Naive B cell (primary cell): ENCODE results near the gene WDR90. TPM values are rescaled to one million over a fixed set of nuclear protein-coding genes. Genes with fewer than 3 reads are reported as not detected.

Experiments
- ATAC-seq, 2 donors: fragments of 150-1000 bp; cut with Tn5 transposase; 2 replicates each; pipeline ENCODE4 v1.10.0; 2021; ENCODE audit warnings: low read depth in 2 of 2, mild to moderate bottlenecking in 2 of 2, moderate library complexity in 2 of 2
- DNase-seq: peaks from one replicate; pipeline ENCODE4 v3.0.0; 2022
- H3K27ac Mint-ChIP-seq, 6 donors: one replicate each; pipeline ENCODE4 v1.8.0; 2020 to 2022; ENCODE audit warnings: mild to moderate bottlenecking in 6 of 6, mixed read lengths in 6 of 6, moderate library complexity in 5 of 6, inconsistent platforms in 2 of 6
- H3K27me3 Mint-ChIP-seq, 3 donors: one replicate each; pipeline ENCODE4 v1.8.0; 2021 to 2022; ENCODE audit warnings: mixed read lengths in 3 of 3, mild to moderate bottlenecking in 1 of 3
- H3K36me3 Mint-ChIP-seq, 2 donors: one replicate each; pipeline ENCODE4 v1.8.0; 2020 to 2022; ENCODE audit warnings: mixed read lengths in 2 of 2, inconsistent platforms in 1 of 2, mild to moderate bottlenecking in 1 of 2
- H3K4me1 Mint-ChIP-seq, 3 donors: one replicate each; pipeline ENCODE4 v1.8.0; 2020 to 2022; ENCODE audit warnings: mixed read lengths in 3 of 3, inconsistent platforms in 1 of 3, mild to moderate bottlenecking in 1 of 3, moderate library complexity in 1 of 3
- H3K4me3 Mint-ChIP-seq, 8 donors: one replicate each; pipeline ENCODE4 v1.8.0; 2020 to 2022; ENCODE audit warnings: mild to moderate bottlenecking in 8 of 8, mixed read lengths in 8 of 8, moderate library complexity in 8 of 8, inconsistent platforms in 2 of 8
- H3K9me3 Mint-ChIP-seq, 7 donors: one replicate each; pipeline ENCODE4 v1.8.0; 2020 to 2022; ENCODE audit warnings: mixed read lengths in 7 of 7, mild to moderate bottlenecking in 5 of 7, inconsistent platforms in 2 of 7, moderate library complexity in 1 of 7
- polyA plus RNA-seq, 6 donors: library from polyadenylated mRNA; unstranded; fragments of 300-500 nt; fragmentation: Illumina TruSeq; gene quantifications; one replicate each; pipeline ENCODE4 v1.2.3, GENCODE V29; 2021; ENCODE audit warnings: low read depth in 6 of 6

WDR90 gene
- polyA plus RNA-seq, 6 donors from 2014 or later, result 0.75 to 2.3 (median 0.90) TPM; not detected in 1

GRCh38 chr16:674968-675883, 26.1 kb downstream of the WDR90 start, which contains the start of gene RHBDL1:
RHBDL1 (plus strand) TSS chr16:675671; CDS start chr16:675791, 120 bp downstream.
- peak within 1 kb of the TSS in 4 of 8 donors; percentile 15 to 63 (median 58) for H3K4me3 Mint-ChIP-seq
- H3K27me3 Mint-ChIP-seq, result peaks cover 0 to 18% (median 8%) of the 10 kb centered on the region in 3 donors
- H3K27ac Mint-ChIP-seq, result peak within 1 kb of the TSS in 1 of 6 donors; percentile 66
- DNase-seq (no peak), ATAC-seq (no peak)
- no peaks in the 10 kb centered on the region for H3K9me3 Mint-ChIP-seq
- H3K4me1 Mint-ChIP-seq, result peaks cover 8 to 11% (median 9%) of the 10 kb centered on the region in 3 donors
- no peaks in the 10 kb centered on the region for H3K36me3 Mint-ChIP-seq

DNA sequence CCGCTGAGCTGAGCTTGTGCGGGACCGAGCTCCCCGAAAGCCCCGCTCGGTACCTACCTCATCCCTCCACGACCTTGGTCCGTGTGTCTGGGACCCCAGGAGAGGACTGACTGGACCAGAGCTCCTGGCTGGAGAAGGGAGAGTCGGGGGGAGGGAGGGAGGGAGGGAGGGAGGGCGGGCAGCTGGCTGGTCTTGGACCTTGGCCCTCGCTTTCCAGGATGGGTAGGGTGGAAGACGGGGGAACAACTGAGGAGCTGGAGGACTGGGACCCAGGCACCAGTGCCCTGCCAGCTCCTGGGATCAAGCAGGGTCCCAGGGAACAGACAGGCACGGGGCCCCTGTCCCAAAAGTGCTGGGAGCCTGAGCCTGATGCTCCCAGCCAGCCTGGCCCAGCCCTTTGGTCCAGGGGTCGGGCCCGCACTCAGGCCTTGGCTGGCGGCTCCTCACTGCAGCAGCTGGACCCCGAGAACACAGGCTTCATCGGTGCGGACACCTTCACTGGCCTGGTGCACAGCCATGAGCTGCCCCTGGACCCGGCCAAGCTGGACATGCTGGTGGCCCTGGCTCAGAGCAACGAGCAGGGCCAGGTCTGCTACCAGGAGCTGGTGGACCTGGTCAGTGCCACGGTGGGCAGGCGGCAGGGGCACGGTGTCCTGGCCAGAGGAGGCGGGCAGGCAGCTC, 26.9 kb downstream of the WDR90 start:
- Mint-ChIP-seq H3K27ac (no peak overlapping the region), H3K4me3 (no peak overlapping the region), H3K9me3 (no peaks in the 10 kb centered on the region), H3K36me3 (no peaks in the 10 kb centered on the region), H3K4me1 (peaks cover 9 to 14% (median 9%) of the 10 kb centered on the region in 3 donors), H3K27me3 (peaks cover 0 to 18% (median 8%) of the 10 kb centered on the region in 3 donors)
- DNase-seq, result no peak
- ATAC-seq, result no peak

DNA sequence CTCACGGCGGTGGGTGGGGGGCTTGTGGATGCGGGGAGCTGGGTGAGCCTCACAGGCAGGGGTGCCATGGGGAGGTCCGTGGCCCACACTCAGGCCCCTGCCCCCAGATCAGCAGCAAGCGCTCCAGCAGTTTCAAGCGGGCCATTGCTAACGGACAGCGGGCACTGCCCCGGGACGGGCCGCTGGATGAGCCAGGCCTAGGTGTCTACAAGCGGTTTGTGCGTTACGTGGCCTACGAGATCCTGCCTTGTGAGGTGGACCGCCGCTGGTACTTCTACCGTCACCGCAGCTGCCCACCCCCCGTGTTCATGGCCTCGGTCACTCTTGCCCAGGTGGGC, 27.4 kb downstream of the WDR90 start:
- no peak overlapping the region for H3K27ac Mint-ChIP-seq
- H3K9me3 Mint-ChIP-seq, result no peaks in the 10 kb centered on the region
- ATAC-seq (no peak), DNase-seq (no peak)
- H3K36me3 Mint-ChIP-seq, result no peaks in the 10 kb centered on the region
- peaks cover 9 to 19% (median 14%) of the 10 kb centered on the region in 3 donors for H3K4me1 Mint-ChIP-seq
- H3K27me3 Mint-ChIP-seq, result peaks cover 0 to 18% (median 8%) of the 10 kb centered on the region in 3 donors
- H3K4me3 Mint-ChIP-seq, result no peak overlapping the region

DNA sequence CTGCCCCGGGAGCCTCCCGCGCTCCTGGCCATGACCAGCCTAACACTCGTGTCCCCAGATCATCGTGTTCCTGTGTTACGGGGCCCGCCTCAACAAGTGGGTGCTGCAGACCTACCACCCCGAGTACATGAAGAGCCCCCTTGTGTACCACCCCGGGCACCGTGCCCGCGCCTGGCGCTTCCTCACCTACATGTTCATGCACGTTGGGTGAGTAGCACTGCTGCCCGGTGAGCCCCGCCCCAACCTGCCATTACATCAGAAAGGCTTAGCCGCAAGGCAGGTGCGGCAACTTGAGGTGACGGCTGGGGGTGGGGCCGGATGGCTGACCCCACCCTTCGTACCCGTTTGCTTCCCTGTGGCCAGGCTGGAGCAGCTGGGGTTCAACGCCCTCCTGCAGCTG, 27.7 kb downstream of the WDR90 start:
- H3K36me3 Mint-ChIP-seq, result no peaks in the 10 kb centered on the region
- no peak overlapping the region for H3K4me3 Mint-ChIP-seq
- ATAC-seq (no peak), DNase-seq (no peak)
- H3K4me1 Mint-ChIP-seq, result peaks cover 9 to 23% (median 18%) of the 10 kb centered on the region in 3 donors
- H3K27ac Mint-ChIP-seq, result no peak overlapping the region
- peaks cover 0 to 18% (median 8%) of the 10 kb centered on the region in 3 donors for H3K27me3 Mint-ChIP-seq
- no peaks in the 10 kb centered on the region for H3K9me3 Mint-ChIP-seq

DNA sequence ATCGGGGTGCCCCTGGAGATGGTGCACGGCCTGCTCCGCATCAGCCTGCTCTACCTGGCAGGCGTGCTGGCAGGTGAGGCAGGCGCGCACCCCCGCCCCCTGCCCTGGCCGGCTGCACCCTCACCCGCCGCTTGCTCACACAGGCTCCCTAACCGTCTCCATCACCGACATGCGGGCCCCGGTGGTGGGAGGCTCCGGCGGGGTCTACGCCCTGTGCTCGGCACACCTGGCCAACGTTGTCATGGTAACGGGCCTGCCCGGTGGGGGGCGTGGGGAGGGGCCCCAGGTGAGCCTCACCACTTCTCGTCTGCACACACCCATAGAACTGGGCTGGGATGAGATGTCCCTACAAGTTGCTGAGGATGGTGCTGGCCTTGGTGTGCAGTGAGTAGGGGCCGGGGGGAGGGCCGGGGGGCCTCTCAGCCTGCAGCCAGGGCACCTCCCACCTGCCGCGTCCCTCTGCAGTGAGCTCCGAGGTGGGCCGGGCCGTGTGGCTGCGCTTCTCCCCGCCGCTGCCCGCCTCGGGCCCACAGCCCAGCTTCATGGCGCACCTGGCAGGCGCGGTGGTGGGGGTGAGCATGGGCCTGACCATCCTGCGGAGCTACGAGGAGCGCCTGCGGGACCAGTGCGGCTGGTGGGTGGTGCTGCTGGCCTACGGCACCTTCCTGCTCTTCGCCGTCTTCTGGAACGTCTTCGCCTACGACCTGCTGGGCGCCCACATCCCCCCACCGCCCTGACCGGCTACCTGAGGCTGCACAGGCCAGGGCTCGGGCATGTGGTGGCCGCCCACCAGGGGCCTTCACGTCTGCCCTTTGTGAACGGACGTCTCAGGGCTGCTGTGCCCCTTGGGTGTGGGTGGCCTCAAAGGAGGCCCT, 28.4 kb downstream of the WDR90 start:
- Mint-ChIP-seq H3K4me1 (peaks cover 9 to 29% (median 21%) of the 10 kb centered on the region in 3 donors), H3K36me3 (no peaks in the 10 kb centered on the region), H3K27ac (no peak overlapping the region), H3K4me3 (peak overlapping the region in 1 of 8 donors; percentile 30), H3K9me3 (no peaks in the 10 kb centered on the region), H3K27me3 (peaks cover 0 to 18% (median 8%) of the 10 kb centered on the region in 3 donors)
- DNase-seq, result no peak
- ATAC-seq, result no peak

DNA sequence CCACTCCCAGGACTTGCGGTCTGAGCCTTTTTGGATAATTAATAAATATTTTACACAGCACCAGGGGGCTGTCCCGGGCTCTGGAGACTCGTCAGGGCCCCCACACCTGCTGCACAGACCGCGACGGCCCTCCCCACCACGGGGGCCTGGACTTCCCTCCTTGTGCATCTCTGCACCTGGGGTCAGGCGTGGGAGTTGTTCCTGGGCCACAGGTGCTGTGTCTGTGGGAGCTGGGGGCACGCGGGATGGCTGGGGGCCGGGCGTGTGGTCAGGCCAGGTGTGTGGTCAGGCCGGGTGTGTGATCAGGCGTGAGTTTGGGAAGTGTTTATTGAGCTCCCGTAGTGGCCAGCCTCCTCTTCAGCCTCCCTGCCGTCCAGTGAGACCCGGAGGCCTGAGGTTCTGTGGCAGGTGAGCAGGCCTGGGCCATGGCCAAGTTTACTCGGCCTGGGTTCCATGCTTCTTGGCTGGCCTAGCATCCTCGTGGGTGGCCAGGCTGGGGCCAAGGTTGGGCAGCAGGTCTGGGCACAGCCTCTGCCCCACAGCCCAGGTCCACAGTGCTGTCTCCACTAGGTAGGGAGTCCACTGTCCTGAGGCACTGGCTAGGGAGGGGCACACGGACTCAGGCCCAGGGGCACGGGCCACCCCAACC, 29.2 kb downstream of the WDR90 start:
- ATAC-seq (no peak), DNase-seq (no peak)
- no peaks in the 10 kb centered on the region for H3K36me3 Mint-ChIP-seq
- peak overlapping the region in 1 of 6 donors; percentile 32 for H3K27ac Mint-ChIP-seq
- H3K27me3 Mint-ChIP-seq, result peaks cover 0 to 18% (median 8%) of the 10 kb centered on the region in 3 donors
- H3K4me3 Mint-ChIP-seq, result peak overlapping the region in 5 of 8 donors; percentile 25 to 85 (median 83)
- no peaks in the 10 kb centered on the region for H3K9me3 Mint-ChIP-seq
- H3K4me1 Mint-ChIP-seq, result peaks cover 9 to 34% (median 29%) of the 10 kb centered on the region in 3 donors

DNA sequence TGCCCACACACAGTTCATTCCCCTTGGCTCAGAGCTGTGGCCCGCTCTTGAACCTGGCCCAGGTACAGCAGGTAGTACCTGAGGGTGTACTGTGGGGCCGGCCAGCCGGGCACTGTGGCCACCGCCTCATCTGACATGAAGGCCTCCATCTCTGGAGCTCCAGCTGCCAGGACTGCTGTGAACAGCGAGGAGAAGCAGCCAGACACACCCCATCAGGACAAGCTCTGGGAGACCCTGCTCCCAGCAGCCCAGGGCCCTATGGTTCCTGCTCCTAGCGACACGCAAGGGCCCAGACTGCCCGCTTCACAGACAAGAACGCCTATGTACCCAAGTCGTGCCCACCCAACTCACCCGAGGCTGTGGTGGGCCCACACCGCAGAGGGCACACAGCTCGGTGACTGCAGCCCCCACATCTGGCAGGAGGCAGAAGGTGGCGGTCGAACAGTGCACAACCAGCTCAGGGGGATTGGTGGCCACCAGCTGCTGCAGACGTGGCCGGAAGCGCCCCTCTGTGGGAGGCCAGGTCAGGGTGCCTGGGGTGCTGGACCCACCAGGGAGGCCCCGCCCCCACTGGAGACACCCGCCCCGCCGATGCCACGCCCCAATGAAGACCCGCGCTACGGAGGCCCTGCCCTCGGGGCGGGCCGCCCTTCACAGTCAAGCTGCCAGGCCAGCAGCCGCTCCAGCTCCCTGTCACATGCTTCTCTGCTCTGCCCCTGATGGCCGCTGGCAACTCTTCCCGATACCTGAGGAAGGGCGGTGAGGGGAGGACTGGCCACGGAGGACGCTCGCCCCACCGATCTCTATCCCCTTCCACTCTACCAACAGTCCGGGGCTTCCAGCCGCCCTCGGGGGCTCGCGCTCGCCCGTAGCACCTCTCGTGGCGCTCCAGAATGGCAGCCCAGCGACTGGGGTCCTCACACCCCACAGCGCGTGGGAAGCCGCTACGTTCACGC, 30.0 kb downstream of the WDR90 start:
- Mint-ChIP-seq H3K36me3 (no peaks in the 10 kb centered on the region), H3K9me3 (no peaks in the 10 kb centered on the region), H3K4me1 (peaks cover 9 to 34% (median 32%) of the 10 kb centered on the region in 3 donors), H3K27ac (peak overlapping the region in 5 of 6 donors; percentile 65 to 89 (median 82)), H3K27me3 (peaks cover 0 to 18% (median 8%) of the 10 kb centered on the region in 3 donors), H3K4me3 (peak overlapping the region; percentile 80 to 91 (median 84))
- peak; percentile 45 for DNase-seq
- peak; percentile 4 for ATAC-seq

DNA sequence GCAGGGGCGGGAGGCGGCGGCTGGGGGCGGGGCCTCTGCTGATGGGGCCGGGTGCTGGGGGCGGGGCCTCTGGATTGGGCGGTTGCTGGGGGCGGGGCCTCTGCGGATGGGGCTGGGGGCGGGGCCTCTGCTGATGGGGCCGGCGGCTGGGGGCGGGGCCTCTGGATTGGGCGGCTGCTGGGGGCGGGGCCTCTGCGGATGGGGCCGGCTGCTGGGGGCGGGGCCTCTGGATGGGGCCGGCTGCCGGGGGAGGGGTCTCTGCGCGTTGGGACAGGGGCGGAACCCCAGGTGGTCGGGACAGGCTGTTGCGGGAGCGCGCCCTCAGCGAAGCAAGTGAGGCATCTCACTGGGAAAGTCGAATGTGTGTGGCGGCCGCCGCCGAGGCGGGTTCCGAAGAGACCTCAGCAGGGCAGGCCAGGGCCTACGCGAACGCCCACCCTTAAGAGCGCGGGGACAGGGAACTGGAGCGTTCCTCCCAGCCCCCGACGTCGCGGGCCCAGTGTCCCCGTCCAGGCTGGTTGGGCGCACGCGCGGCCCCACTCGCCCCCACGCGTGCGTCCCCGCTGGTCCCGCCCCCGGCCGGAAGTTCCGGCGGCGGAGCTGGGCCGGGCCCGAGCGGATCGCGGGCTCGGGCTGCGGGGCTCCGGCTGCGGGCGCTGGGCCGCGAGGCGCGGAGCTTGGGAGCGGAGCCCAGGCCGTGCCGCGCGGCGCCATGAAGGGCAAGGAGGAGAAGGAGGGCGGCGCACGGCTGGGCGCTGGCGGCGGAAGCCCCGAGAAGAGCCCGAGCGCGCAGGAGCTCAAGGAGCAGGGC, 30.9 kb downstream of the WDR90 start, which contains the start of gene STUB1:
TSS of gene STUB1 (plus strand) at position 597 of the 811 bp plus-strand sequence. CDS start at position 713, 116 bp downstream.
- DNase-seq (peak; percentile 85), ATAC-seq (peak; percentile 46 to 54)
- Mint-ChIP-seq H3K27me3 (peaks cover 0 to 13% (median 5%) of the 10 kb centered on the region in 3 donors), H3K27ac (peak within 1 kb of the TSS in 5 of 6 donors; percentile 65 to 93 (median 80)), H3K9me3 (no peaks in the 10 kb centered on the region), H3K4me3 (peak within 1 kb of the TSS; percentile 81 to 93 (median 84)), H3K4me1 (peaks cover 7 to 35% (median 33%) of the 10 kb centered on the region in 3 donors), H3K36me3 (no peaks in the 10 kb centered on the region)

DNA sequence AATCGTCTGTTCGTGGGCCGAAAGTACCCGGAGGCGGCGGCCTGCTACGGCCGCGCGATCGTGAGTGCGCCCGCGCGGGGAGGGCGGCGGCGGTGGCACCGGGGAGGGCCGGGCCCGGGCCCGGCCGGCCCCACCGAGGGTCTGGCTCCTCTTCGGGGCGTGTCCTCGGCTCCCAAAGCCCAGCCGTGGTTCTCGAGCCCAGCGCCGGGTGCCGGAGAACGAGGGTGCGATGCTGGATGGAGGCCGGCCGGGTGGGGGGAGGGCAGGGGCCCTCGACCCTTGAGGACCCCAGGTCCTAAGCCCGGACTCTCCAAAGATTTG, 31.4 kb downstream of the WDR90 start:
- H3K4me3 Mint-ChIP-seq, result peak overlapping the region; percentile 71 to 93 (median 83)
- H3K36me3 Mint-ChIP-seq, result no peaks in the 10 kb centered on the region
- H3K4me1 Mint-ChIP-seq, result peaks cover 4 to 31% (median 30%) of the 10 kb centered on the region in 3 donors
- H3K27me3 Mint-ChIP-seq, result peaks cover 0 to 9% (median 0%) of the 10 kb centered on the region in 3 donors
- H3K9me3 Mint-ChIP-seq, result no peaks in the 10 kb centered on the region
- no peak for ATAC-seq
- H3K27ac Mint-ChIP-seq, result peak overlapping the region in 3 of 6 donors; percentile 29 to 65 (median 51)
- no peak for DNase-seq

DNA sequence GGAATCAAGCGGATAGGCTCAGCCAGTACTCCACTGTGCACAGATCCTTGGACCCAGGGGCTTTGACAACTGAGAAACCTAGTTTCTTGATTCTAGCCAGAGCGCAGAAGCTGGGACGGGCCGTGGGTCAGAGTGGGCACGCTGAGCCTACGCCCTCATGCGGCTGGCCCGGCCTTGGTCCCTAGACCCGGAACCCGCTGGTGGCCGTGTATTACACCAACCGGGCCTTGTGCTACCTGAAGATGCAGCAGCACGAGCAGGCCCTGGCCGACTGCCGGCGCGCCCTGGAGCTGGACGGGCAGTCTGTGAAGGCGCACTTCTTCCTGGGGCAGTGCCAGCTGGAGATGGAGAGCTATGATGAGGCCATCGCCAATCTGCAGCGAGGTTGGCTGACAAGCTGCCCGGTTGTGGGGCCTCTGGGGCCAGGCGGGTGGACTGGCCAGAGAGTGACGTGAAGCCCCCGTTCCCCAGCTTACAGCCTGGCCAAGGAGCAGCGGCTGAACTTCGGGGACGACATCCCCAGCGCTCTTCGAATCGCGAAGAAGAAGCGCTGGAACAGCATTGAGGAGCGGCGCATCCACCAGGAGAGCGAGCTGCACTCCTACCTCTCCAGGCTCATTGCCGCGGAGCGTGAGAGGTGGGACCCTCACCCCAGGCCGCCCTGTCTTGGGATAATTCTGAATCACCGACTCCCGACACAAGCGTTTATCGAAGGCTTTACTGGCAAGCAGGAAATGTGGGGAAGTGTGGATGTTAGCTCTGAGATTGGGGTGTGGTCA, 32.0 kb downstream of the WDR90 start:
- Mint-ChIP-seq H3K9me3 (no peaks in the 10 kb centered on the region), H3K27me3 (peaks cover 0 to 9% (median 0%) of the 10 kb centered on the region in 3 donors), H3K36me3 (no peaks in the 10 kb centered on the region), H3K27ac (peak overlapping the region in 2 of 6 donors; percentile 29 to 56), H3K4me3 (peak overlapping the region; percentile 68 to 93 (median 83)), H3K4me1 (peaks cover 4 to 35% (median 34%) of the 10 kb centered on the region in 3 donors)
- DNase-seq, result no peak
- no peak for ATAC-seq
